Measurements from ENCODE around the gene PTTG1. TPM values are rescaled to one million over a fixed set of nuclear protein-coding genes. Genes with fewer than 3 reads are reported as not detected.

The PTTG1 gene
- total RNA-seq, 1 donor from 2014 or later, result 36.9 TPM

GRCh38 chr5:160390787-160391696, 30.6 kb upstream of the PTTG1 start:
- TF ChIP-seq, protein P1, sequence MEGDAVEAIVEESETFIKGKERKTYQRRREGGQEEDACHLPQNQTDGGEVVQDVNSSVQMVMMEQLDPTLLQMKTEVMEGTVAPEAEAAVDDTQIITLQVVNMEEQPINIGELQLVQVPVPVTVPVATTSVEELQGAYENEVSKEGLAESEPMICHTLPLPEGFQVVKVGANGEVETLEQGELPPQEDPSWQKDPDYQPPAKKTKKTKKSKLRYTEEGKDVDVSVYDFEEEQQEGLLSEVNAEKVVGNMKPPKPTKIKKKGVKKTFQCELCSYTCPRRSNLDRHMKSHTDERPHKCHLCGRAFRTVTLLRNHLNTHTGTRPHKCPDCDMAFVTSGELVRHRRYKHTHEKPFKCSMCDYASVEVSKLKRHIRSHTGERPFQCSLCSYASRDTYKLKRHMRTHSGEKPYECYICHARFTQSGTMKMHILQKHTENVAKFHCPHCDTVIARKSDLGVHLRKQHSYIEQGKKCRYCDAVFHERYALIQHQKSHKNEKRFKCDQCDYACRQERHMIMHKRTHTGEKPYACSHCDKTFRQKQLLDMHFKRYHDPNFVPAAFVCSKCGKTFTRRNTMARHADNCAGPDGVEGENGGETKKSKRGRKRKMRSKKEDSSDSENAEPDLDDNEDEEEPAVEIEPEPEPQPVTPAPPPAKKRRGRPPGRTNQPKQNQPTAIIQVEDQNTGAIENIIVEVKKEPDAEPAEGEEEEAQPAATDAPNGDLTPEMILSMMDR (IDR thresholded peaks at IDR 0.05; ENCODE audit: insufficient read depth, low read length, severe bottlenecking), result peak; percentile 25
- no peaks in the 10 kb centered on the region for H3K27me3 ChIP-seq (ENCODE audit: control insufficient read depth, insufficient read depth, low read length)
- DNase-seq (ENCODE audit: low read depth) (peak; percentile 26), FAIRE-seq (no peak)
- H3K36me3 ChIP-seq (ENCODE audit: control insufficient read depth, insufficient read depth, low read length), result no peaks in the 10 kb centered on the region
- no peak overlapping the region for H3K4me3 ChIP-seq (ENCODE audit: low read depth, low read length)

GRCh38 chr5:160395111-160395510, 26.5 kb upstream of the PTTG1 start:
- TF ChIP-seq, protein P1 (IDR thresholded peaks at IDR 0.05; ENCODE audit: insufficient read depth, low read length, severe bottlenecking), result no peak
- no peak for DNase-seq (ENCODE audit: low read depth)

GRCh38 chr5:160397492-160397891, 24.2 kb upstream of the PTTG1 start:
- FAIRE-seq (no peak), DNase-seq (ENCODE audit: low read depth) (no peak)
- TF ChIP-seq, protein P1 (IDR thresholded peaks at IDR 0.05; ENCODE audit: insufficient read depth, low read length, severe bottlenecking), result no peak
- Histone ChIP-seq H3K36me3 (ENCODE audit: control insufficient read depth, insufficient read depth, low read length) (no peaks in the 10 kb centered on the region), H3K27me3 (ENCODE audit: control insufficient read depth, insufficient read depth, low read length) (no peaks in the 10 kb centered on the region), H3K4me3 (ENCODE audit: low read depth, low read length) (no peak overlapping the region)

More at GRCh38 chr5:160395111-160395510, 26.5 kb upstream of the PTTG1 start:
- peak; percentile 13 for FAIRE-seq
- Histone ChIP-seq H3K36me3 (ENCODE audit: control insufficient read depth, insufficient read depth, low read length) (no peaks in the 10 kb centered on the region), H3K27me3 (ENCODE audit: control insufficient read depth, insufficient read depth, low read length) (no peaks in the 10 kb centered on the region), H3K4me3 (ENCODE audit: low read depth, low read length) (no peak overlapping the region)

- FAIRE-seq (no peak), DNase-seq (ENCODE audit: low read depth) (no peak)
- Histone ChIP-seq H3K27me3 (ENCODE audit: control insufficient read depth, insufficient read depth, low read length) (no peaks in the 10 kb centered on the region), H3K4me3 (ENCODE audit: low read depth, low read length) (no peak overlapping the region), H3K36me3 (ENCODE audit: control insufficient read depth, insufficient read depth, low read length) (peaks cover 2% of the 10 kb centered on the region)
- TF ChIP-seq, protein P1 (IDR thresholded peaks at IDR 0.05; ENCODE audit: insufficient read depth, low read length, severe bottlenecking), result no peak
These were observed 22.8 kb upstream of the PTTG1 start for GRCh38 chr5:160398806-160399205.

- peak within 1 kb of the TSS; percentile 71 for H3K4me3 ChIP-seq (ENCODE audit: low read depth, low read length)
- peaks cover 4% of the 10 kb centered on the region for H3K36me3 ChIP-seq (ENCODE audit: control insufficient read depth, insufficient read depth, low read length)
- H3K27me3 ChIP-seq (ENCODE audit: control insufficient read depth, insufficient read depth, low read length), result no peaks in the 10 kb centered on the region
- FAIRE-seq, result no peak
- DNase-seq (ENCODE audit: low read depth), result peak; percentile 86
- TF ChIP-seq, protein P1 (IDR thresholded peaks at IDR 0.05; ENCODE audit: insufficient read depth, low read length, severe bottlenecking), result no peak
These were observed 22.0 kb upstream of the PTTG1 start, which contains the start of gene FAM200C for GRCh38 chr5:160399402-160400353. TSS of gene FAM200C (minus strand) at chr5:160400054. CDS start at chr5:160395490, 4,564 bp downstream.

Data from bronchial epithelial cell (primary cell).